K562 (cell line): ENCODE results near the gene PDZD2. TPM values are rescaled to one million over a fixed set of nuclear protein-coding genes. Genes with fewer than 3 reads are reported as not detected.

Experiments
- ATAC-seq: fragments of 200-7000 bp; cut with Tn5 transposase; 3 replicates; pipeline ENCODE4 v1.9.1; 2020; ENCODE audit warnings: moderate library complexity
- BruUV-seq: library from RNA; stranded (reverse); fragments of 400-500 nt; replicated peaks from 2 replicates; lab custom pipeline; 2021; lab: Mats Ljungman, UMichigan
- CTCF ChIA-PET: fragments of 300-600 bp; formaldehyde crosslinking; extraction: SDS; loops from one replicate; lab custom pipeline; 2021; ENCODE audit warnings: low intra/inter-chr PET ratio; lab: Yijun Ruan, JAX
- POLR2A ChIA-PET: fragments of 300-600, 350-650 bp; sonication (Branson Sonifier 250); formaldehyde crosslinking; extraction: SDS; loops from one replicate; lab custom pipeline; 2021; ENCODE audit warnings: antibody characterized with exemption, inconsistent platforms; lab: Yijun Ruan, JAX
- DNase-seq, 4 experiments: peaks; one replicate each; pipeline versions ENCODE4 v3.0.0 to v3.0.0-alpha.2; 2011 to 2018; ENCODE audit warnings: low spot score in 3 of 4, mixed read lengths in 3 of 4; ENCODE audit errors: extremely low read depth in 1 of 4
- FAIRE-seq: peaks from 2 replicates; lab custom pipeline; 2011; peaks lifted over from hg19 to GRCh38; lab: Jason Lieb, UNC
- H2AFZ ChIP-seq: 2 replicates; pipeline ENCODE4 v1.6.0; 2011; ENCODE audit warnings: low read depth, low read length, control low read depth, inconsistent platforms
- H3K27ac ChIP-seq: fragments of 200-600 bp; 3 replicates; pipeline ENCODE4 v1.8.0; 2011; ENCODE audit warnings: low read depth, mild to moderate bottlenecking, control low read depth, inconsistent platforms, low read length, moderate library complexity, mixed read lengths; ENCODE audit errors: extremely low read depth
- H3K27me3 ChIP-seq, 2 experiments: fragments of 300-600 bp in 1 of 2; 2 replicates in 1 of 2; 3 replicates in 1 of 2; pipeline versions ENCODE4 v1.6.0 to v1.8.0; 2011; ENCODE audit warnings: inconsistent platforms in 2 of 2, low read length in 2 of 2, mild to moderate bottlenecking in 1 of 2, mixed read lengths in 1 of 2, moderate library complexity in 1 of 2; ENCODE audit not compliant: control insufficient read depth in 2 of 2, insufficient read depth in 2 of 2
- H3K36me3 ChIP-seq: fragments of 300-600 bp; 3 replicates; pipeline ENCODE4 v1.8.0; 2011; ENCODE audit warnings: mild to moderate bottlenecking, low read length, inconsistent platforms; ENCODE audit not compliant: control insufficient read depth, insufficient read depth
- H3K4me1 ChIP-seq, 2 experiments: fragments of 200-600 bp in 1 of 2; replicated peaks in 1 of 2; 2 replicates in 1 of 2; 3 replicates in 1 of 2; pipeline versions ENCODE4 v1.5.1 to v1.8.0; 2011; ENCODE audit warnings: inconsistent platforms in 2 of 2, low read length in 2 of 2, mild to moderate bottlenecking in 1 of 2, mixed read lengths in 1 of 2, moderate library complexity in 1 of 2; ENCODE audit not compliant: control insufficient read depth in 2 of 2, insufficient read depth in 2 of 2
- H3K4me2 ChIP-seq: 2 replicates; pipeline ENCODE4 v1.6.1; 2011; ENCODE audit warnings: low read length, control low read depth, inconsistent platforms, mixed read lengths; ENCODE audit not compliant: insufficient read depth
- H3K4me3 ChIP-seq: fragments of 200-600 bp; sonication (generic), shearing (Covaris generic); 2 replicates; pipeline ENCODE4 v1.5.1; 2016; ENCODE audit warnings: control low read depth, inconsistent platforms
- H3K79me2 ChIP-seq: fragments of 200-600 bp; 3 replicates; pipeline ENCODE4 v1.8.0; 2011; ENCODE audit warnings: low read length, inconsistent platforms; ENCODE audit not compliant: control insufficient read depth, insufficient read depth
- H3K9ac ChIP-seq, 2 experiments: 2 replicates each; pipeline versions ENCODE4 v1.6.0 to v1.6.1; 2011; ENCODE audit warnings: low read depth in 2 of 2, low read length in 2 of 2, control low read depth in 1 of 2, inconsistent platforms in 1 of 2, mild to moderate bottlenecking in 1 of 2, mixed read lengths in 1 of 2; ENCODE audit not compliant: insufficient read depth in 1 of 2
- H3K9me1 ChIP-seq: one replicate; pipeline ENCODE4 v1.6.0; 2011; ENCODE audit warnings: inconsistent platforms, mild to moderate bottlenecking, low read length, moderate library complexity; ENCODE audit not compliant: control insufficient read depth, insufficient read depth
- H3K9me3 ChIP-seq: replicated peaks from 2 replicates; pipeline ENCODE4 v1.5.1; 2011; ENCODE audit warnings: low read depth, low read length, inconsistent platforms; ENCODE audit not compliant: control insufficient read depth, insufficient read depth
- H4K20me1 ChIP-seq: replicated peaks from 2 replicates; pipeline ENCODE4 v1.6.1; 2011; ENCODE audit warnings: low read length, inconsistent platforms, mixed read lengths; ENCODE audit not compliant: control insufficient read depth, insufficient read depth
- CTCFL ChIP-seq: IDR thresholded peaks from 2 replicates; pipeline ENCODE4 v1.6.1; 2011; ENCODE audit warnings: borderline replicate concordance, low read depth, mild to moderate bottlenecking, moderate library complexity, low read length; ENCODE audit not compliant: insufficient read depth, poor library complexity, severe bottlenecking
- E2F1 ChIP-seq: sonication (generic); formaldehyde crosslinking; IDR thresholded peaks from 2 replicates; pipeline ENCODE4 v1.8.1; 2023; ENCODE audit warnings: mild to moderate bottlenecking, missing genetic modification reagents, moderate library complexity
- EGR1 ChIP-seq: fragments of 450-650 bp; conservative IDR thresholded peaks from 2 replicates; pipeline ENCODE4 v1.6.1; 2017; ENCODE audit warnings: mild to moderate bottlenecking
- EWSR1 ChIP-seq: fragments of 450-650 bp; IDR thresholded peaks from 2 replicates; pipeline ENCODE4 v1.6.1; 2018; ENCODE audit warnings: borderline replicate concordance, mild to moderate bottlenecking, low read depth, moderate library complexity; ENCODE audit not compliant: partially characterized antibody
- HBP1 ChIP-seq: fragments of 450-650 bp; formaldehyde crosslinking; IDR thresholded peaks from 2 replicates; pipeline ENCODE4 v1.4.0; 2022; ENCODE audit warnings: missing genetic modification characterization
- MXD1 ChIP-seq: fragments of 250-450 bp; sonication (Bioruptor Pico); IDR thresholded peaks from 2 replicates; pipeline ENCODE4 v1.8.0; 2021; ENCODE audit warnings: borderline replicate concordance, mild to moderate bottlenecking, moderate library complexity; ENCODE audit not compliant: poor library complexity, severe bottlenecking
- NFE2 ChIP-seq: IDR thresholded peaks from 2 replicates; pipeline ENCODE4 v1.6.1; 2014; ENCODE audit warnings: antibody characterized with exemption, low read depth
- NR2F6 ChIP-seq: fragments of 450-650 bp; formaldehyde crosslinking; IDR thresholded peaks from 2 replicates; pipeline ENCODE4 v1.4.0; 2020; ENCODE audit warnings: mild to moderate bottlenecking
- SOX6 ChIP-seq: fragments of 450-650 bp; IDR thresholded peaks from 2 replicates; pipeline ENCODE4 v1.6.1; 2014; ENCODE audit warnings: mild to moderate bottlenecking
- STAT5B ChIP-seq: fragments of 250-450 bp; sonication (Bioruptor Pico); IDR thresholded peaks from 2 replicates; pipeline ENCODE4 v1.8.0; 2021; ENCODE audit warnings: mild to moderate bottlenecking, inconsistent platforms
- TAF15 ChIP-seq: fragments of 200-400 bp; formaldehyde crosslinking; IDR thresholded peaks from 2 replicates; pipeline ENCODE4 v1.6.1; 2017; ENCODE audit warnings: mild to moderate bottlenecking, low read depth, low read length, moderate library complexity
- XRCC4 ChIP-seq: IDR thresholded peaks from one replicate; pipeline ENCODE4 v1.6.1; 2011; ENCODE audit not compliant: insufficient read depth, insufficient read length; ENCODE audit errors: extremely low read depth
- ZNF764 ChIP-seq: fragments of 250-450 bp; sonication (Bioruptor Pico); IDR thresholded peaks from 2 replicates; pipeline ENCODE4 v1.4.0; 2020; ENCODE audit warnings: low read depth, mild to moderate bottlenecking, moderate library complexity
- WGBS: fragments of 100-300 bp; shearing (Covaris generic); methylation state at CpG from one replicate; pipeline ENCODE4 v1.1.6; 2016; ENCODE audit warnings: low coverage, mixed read lengths; ENCODE audit not compliant: insufficient coverage; ENCODE audit errors: missing lambda C conversion rate; 5-methylcytosine and 5-hydroxymethylcytosine counted together
- in situ Hi-C: fragments of 300-500 bp; cut with MboI; formaldehyde crosslinking; loops from 4 replicates; pipeline ENCODE4 v1.15.0; 2018; ENCODE audit warnings: inconsistent platforms, mixed read lengths
- intact Hi-C: fragments of 100-400 bp; cut with micrococcal nuclease; formaldehyde crosslinking; loops from 2 replicates; pipeline ENCODE4 v1.14.2; 2022
- polyA plus RNA-seq, 8 experiments: library from polyadenylated mRNA; depleted of rRNA in 4 of 8; stranded (reverse) in 5 of 8; unstranded in 3 of 8; fragments of >200 nt; fragmentation: Nextera tagmentation in 2 of 8; fragmentation: Illumina TruSeq in 1 of 8; extraction: Ambion mirVana in 2 of 8; extraction: Trizol in 1 of 8; gene quantifications; 2 replicates each; pipeline versions ENCODE4 v1.2.1 to v1.2.3, GENCODE V29; 2011 to 2014; ENCODE audit warnings: inconsistent platforms in 1 of 8, missing spikeins in 1 of 8
- total RNA-seq, 7 experiments: library from RNA; depleted of rRNA in 6 of 7; stranded (reverse); fragments of >200 nt in 6 of 7; fragmentation: Illumina TruSeq in 2 of 7; extraction: Trizol in 2 of 7; gene quantifications; 2 replicates each; pipeline versions ENCODE4 v1.2.1 to v1.2.3, GENCODE V29; 2011 to 2021; ENCODE audit warnings: low replicate concordance in 1 of 7

Gene PDZD2
- total and polyA plus RNA-seq, 9 of the 15 experiments (the other 6 are each of a cell fraction or from before 2014, with no cell fraction given) = 0.02 to 0.08 (median 0.04) TPM; not detected in 6

GRCh38 chr5:32098890-32099310 is 460.0 kb downstream of the PDZD2 start (continued):
- no peak for TF ChIP-seq TAF15
- no peak for TF ChIP-seq NFE2

- intact Hi-C loops (loop anchor here (10.0 kb wide), 1 partner anchor 515 kb away; no protein-coding TSS in a partner anchor), in situ Hi-C loops (loop anchor here (10.0 kb wide), 1 partner anchor 515 kb away; no protein-coding TSS in a partner anchor)
- no peaks in the 10 kb centered on the region for H3K9me1 ChIP-seq
- H3K27me3 ChIP-seq = no peaks in the 10 kb centered on the region
- ChIA-PET POLR2A (interaction anchor here (0.9 kb wide), 1 partner anchor 553 kb away, joined by 3 read pairs; no protein-coding TSS in a partner anchor), CTCF (no interaction called here)
- no peak overlapping the region for H3K4me3 ChIP-seq
- H3K79me2 ChIP-seq = no peaks in the 10 kb centered on the region
- no peaks in the 10 kb centered on the region for H4K20me1 ChIP-seq
- no peak overlapping the region for H3K4me2 ChIP-seq
- no TSS peak for BruUV-seq
- no peaks in the 10 kb centered on the region for H3K9me3 ChIP-seq
- FAIRE-seq = no peak
- H3K27ac ChIP-seq = no peak overlapping the region
- no peak overlapping the region for H2AFZ ChIP-seq
- 79% methylated on average over 9 of the region's 9 CpGs for WGBS
- no peak overlapping the region for H3K9ac ChIP-seq
- H3K4me1 ChIP-seq = no peaks in the 10 kb centered on the region
- H3K36me3 ChIP-seq = peaks cover 49% of the 10 kb centered on the region
- DNase-seq = no peak
- ATAC-seq = no peak
- TF ChIP-seq ZNF764 (CRISPR knock-in tag) (no peak), EGR1 (no peak), HBP1 (no peak), CTCFL (no peak), SOX6 (no peak), STAT5B (no peak), EWSR1 (no peak), E2F1 (CRISPR knock-in tag) (no peak), MXD1 (no peak), NR2F6 (CRISPR knock-in tag) (no peak), XRCC4 (no peak)
These were observed 460.6 kb downstream of the PDZD2 start for GRCh38 chr5:32099486-32100035.
